IMR-90 (cell line): Measurements from ENCODE around the gene GTF3C4. TPM values are rescaled to one million over a fixed set of nuclear protein-coding genes. Genes with fewer than 3 reads are reported as not detected.
A peak's percentile ranks its signal among the peaks of the same experiment; 100 is the strongest.

Experiments
- ATAC-seq: fragments of 200-7000 bp; cut with Tn5 transposase; 2 replicates; pipeline ENCODE4 v1.9.1; 2020; ENCODE audit warnings: low read depth, mild to moderate bottlenecking, moderate library complexity
- BruUV-seq: library from RNA; stranded (reverse); fragments of 400-500 nt; replicated peaks from 2 replicates; lab custom pipeline; 2021; lab: Mats Ljungman, UMichigan
- CTCF ChIA-PET: fragments of 300-600 bp; formaldehyde crosslinking; extraction: SDS; loops from one replicate; lab custom pipeline; 2021; ENCODE audit warnings: antibody characterized with exemption; lab: Yijun Ruan, JAX
- POLR2A ChIA-PET: fragments of 300-600 bp; sonication (Branson Sonifier 250); formaldehyde crosslinking; loops from one replicate; lab custom pipeline; 2022; ENCODE audit warnings: antibody characterized with exemption; ENCODE audit not compliant: unreplicated experiment; lab: Charles Lee
- DNase-seq: peaks from one replicate; pipeline ENCODE4 v3.0.0; 2013
- H2AFZ ChIP-seq: replicated peaks from 2 replicates; pipeline ENCODE3; 2013; ENCODE audit warnings: low read length, mild to moderate bottlenecking; ENCODE audit not compliant: poor library complexity
- H2AK5ac ChIP-seq: 2 replicates; pipeline ENCODE4 v1.6.1; 2013; ENCODE audit warnings: low read depth, low read length, inconsistent platforms
- H2AK9ac ChIP-seq: replicated peaks from 2 replicates; pipeline ENCODE3; 2013; ENCODE audit warnings: mild to moderate bottlenecking, low read depth, low read length, moderate library complexity; ENCODE audit not compliant: poor library complexity
- H2BK120ac ChIP-seq: 2 replicates; pipeline ENCODE4 v1.6.1; 2013; ENCODE audit warnings: low read depth, low read length, inconsistent platforms
- H2BK15ac ChIP-seq: 3 replicates; pipeline ENCODE4 v1.6.1; 2013; ENCODE audit warnings: low read depth, low read length, inconsistent platforms
- H2BK20ac ChIP-seq: 2 replicates; pipeline ENCODE4 v1.6.1; 2013; ENCODE audit warnings: low read depth, mild to moderate bottlenecking, inconsistent platforms, low read length, moderate library complexity
- H2BK5ac ChIP-seq: 2 replicates; pipeline ENCODE4 v1.6.1; 2013; ENCODE audit warnings: mild to moderate bottlenecking, low read depth, low read length, inconsistent platforms; ENCODE audit not compliant: poor library complexity, severe bottlenecking
- H3K14ac ChIP-seq: replicated peaks from 2 replicates; pipeline ENCODE4 v1.6.1; 2013; ENCODE audit warnings: low read depth, low read length, inconsistent platforms
- H3K18ac ChIP-seq: 2 replicates; pipeline ENCODE4 v1.6.1; 2013; ENCODE audit warnings: low read depth, low read length, control low read depth
- H3K23ac ChIP-seq: 2 replicates; pipeline ENCODE4 v1.6.1; 2013; ENCODE audit warnings: low read depth, low read length, inconsistent platforms
- H3K27ac ChIP-seq: 2 replicates; pipeline ENCODE4 v1.5.1; 2013; ENCODE audit warnings: mild to moderate bottlenecking, control low read depth, low read length; ENCODE audit not compliant: insufficient read depth
- H3K27me3 ChIP-seq: 2 replicates; pipeline ENCODE4 v1.6.1; 2013; ENCODE audit warnings: low read length; ENCODE audit not compliant: control insufficient read depth, insufficient read depth
- H3K36me3 ChIP-seq: 2 replicates; pipeline ENCODE4 v1.6.1; 2013; ENCODE audit warnings: low read length, mixed read lengths; ENCODE audit not compliant: control insufficient read depth, insufficient read depth
- H3K4ac ChIP-seq: 2 replicates; pipeline ENCODE4 v1.6.1; 2013; ENCODE audit warnings: low read depth, low read length, inconsistent platforms
- H3K4me1 ChIP-seq: 2 replicates; pipeline ENCODE4 v1.6.1; 2013; ENCODE audit warnings: low read length, mixed read lengths; ENCODE audit not compliant: control insufficient read depth, insufficient read depth
- H3K4me2 ChIP-seq: 2 replicates; pipeline ENCODE4 v1.6.1; 2013; ENCODE audit warnings: low read depth, mild to moderate bottlenecking, control low read depth, low read length, moderate library complexity
- H3K4me3 ChIP-seq: 2 replicates; pipeline ENCODE4 v1.5.1; 2013; ENCODE audit warnings: low read depth, mild to moderate bottlenecking, control low read depth, low read length, moderate library complexity; ENCODE audit not compliant: insufficient read depth
- H3K56ac ChIP-seq: 2 replicates; pipeline ENCODE4 v1.6.1; 2013; ENCODE audit warnings: low read length, inconsistent platforms; ENCODE audit not compliant: insufficient read depth; ENCODE audit errors: extremely low read depth
- H3K79me1 ChIP-seq, 2 experiments: 2 replicates each; pipeline ENCODE4 v1.6.1; 2013; ENCODE audit warnings: low read length in 2 of 2, inconsistent platforms in 1 of 2, low read depth in 1 of 2
- H3K9ac ChIP-seq: 2 replicates; pipeline ENCODE4 v1.6.1; 2013; ENCODE audit warnings: low read depth, low read length, control low read depth
- H3K9me1 ChIP-seq: 2 replicates; pipeline ENCODE4 v1.6.1; 2013; ENCODE audit warnings: low read length, inconsistent platforms; ENCODE audit not compliant: insufficient read depth
- H3K9me3 ChIP-seq: 2 replicates; pipeline ENCODE4 v1.6.1; 2013; ENCODE audit warnings: low read length; ENCODE audit not compliant: control insufficient read depth, insufficient read depth
- H4K20me1 ChIP-seq: 2 replicates; pipeline ENCODE4 v1.6.1; 2013; ENCODE audit warnings: low read length, inconsistent platforms; ENCODE audit not compliant: insufficient read depth
- H4K5ac ChIP-seq: 2 replicates; pipeline ENCODE4 v1.6.1; 2013; ENCODE audit warnings: mild to moderate bottlenecking, low read depth, low read length, control low read depth
- H4K8ac ChIP-seq, 2 experiments: 2 replicates each; pipeline ENCODE4 v1.6.1; 2013; ENCODE audit warnings: low read depth in 2 of 2, low read length in 2 of 2, control low read depth in 1 of 2, inconsistent platforms in 1 of 2
- H4K91ac ChIP-seq: 2 replicates; pipeline ENCODE4 v1.6.1; 2013; ENCODE audit warnings: low read depth, low read length, inconsistent platforms; ENCODE audit not compliant: insufficient read depth
- BHLHE40 ChIP-seq: fragments of 150-350 bp; IDR thresholded peaks from 2 replicates; pipeline ENCODE4 v1.6.1; 2016; ENCODE audit warnings: mild to moderate bottlenecking, low read depth, low read length
- CEBPB ChIP-seq: IDR thresholded peaks from 2 replicates; pipeline ENCODE4 v1.6.1; 2012; ENCODE audit warnings: low read depth, low read length, improper control_type of control experiment
- CTCF ChIP-seq: conservative IDR thresholded peaks from 2 replicates; pipeline ENCODE4 v1.5.1; 2012; ENCODE audit warnings: mild to moderate bottlenecking, low read depth, low read length, improper control_type of control experiment
- MXI1 ChIP-seq: IDR thresholded peaks from 2 replicates; pipeline ENCODE4 v1.6.1; 2012; ENCODE audit warnings: low read depth, mild to moderate bottlenecking, low read length, moderate library complexity, borderline replicate concordance
- NFE2L2 ChIP-seq: fragments of 150-350 bp; IDR thresholded peaks from 2 replicates; pipeline ENCODE4 v1.6.1; 2016; ENCODE audit warnings: low read depth, mild to moderate bottlenecking, low read length
- POLR2A ChIP-seq: IDR thresholded peaks from 2 replicates; pipeline ENCODE4 v1.6.1; 2012; ENCODE audit warnings: mild to moderate bottlenecking, low read depth, low read length
- RAD21 ChIP-seq: IDR thresholded peaks from 2 replicates; pipeline ENCODE4 v1.6.1; 2012; ENCODE audit warnings: low read length, improper control_type of control experiment
- RFX5 ChIP-seq: IDR thresholded peaks from 2 replicates; pipeline ENCODE4 v1.8.0; 2012; ENCODE audit warnings: low read depth, mild to moderate bottlenecking, low read length, moderate library complexity
- SMC3 ChIP-seq: fragments of 150-350 bp; IDR thresholded peaks from 2 replicates; pipeline ENCODE4 v1.6.1; 2016; ENCODE audit warnings: low read depth, mild to moderate bottlenecking, antibody characterized with exemption, low read length, moderate library complexity
- USF2 ChIP-seq: fragments of 150-350 bp; IDR thresholded peaks from 2 replicates; pipeline ENCODE4 v1.6.1; 2017; ENCODE audit warnings: mild to moderate bottlenecking, antibody characterized with exemption, low read length, low read depth
- WGBS, 2 experiments: methylation state at CpG; one replicate each; pipeline versions ENCODE4 v1.1.5 to v1.1.7; 2013; ENCODE audit warnings: missing lambda C conversion rate in 2 of 2; ENCODE audit not compliant: insufficient read length in 1 of 2; ENCODE audit errors: extremely low coverage in 2 of 2; 5-methylcytosine and 5-hydroxymethylcytosine counted together
- dilution Hi-C: fragments of 300-500 bp; cut with HindIII; formaldehyde crosslinking; loops from one replicate; pipeline ENCODE4 v1.14.3; 2018; ENCODE audit warnings: low sequenced_read_pairs; ENCODE audit not compliant: unreplicated experiment
- in situ Hi-C: fragments of 300-500 bp; cut with MboI; formaldehyde crosslinking; loops from 3 replicates; pipeline ENCODE4 v1.14.3; 2019; ENCODE audit warnings: low sequenced_read_pairs, inconsistent platforms, mixed read lengths
- intact Hi-C: fragments of 100-400 bp; cut with micrococcal nuclease; formaldehyde crosslinking; loops from 2 replicates; pipeline ENCODE4 v1.10.0; 2022
- polyA plus RNA-seq, 3 experiments: library from polyadenylated mRNA; depleted of rRNA; stranded (reverse); fragments of >200 nt; gene quantifications; 2 replicates each; pipeline ENCODE4 v1.2.3, GENCODE V29; 2012; ENCODE audit warnings: low replicate concordance in 1 of 3
- total RNA-seq: library from RNA; depleted of rRNA; stranded (reverse); fragments of >200 nt; gene quantifications from 2 replicates; pipeline ENCODE4 v1.2.3, GENCODE V29; 2012

The GTF3C4 gene
- total and polyA plus RNA-seq, 2 of the 4 experiments (the other 2 are of a cell fraction) = 4.7 to 16.5 TPM

GRCh38 chr9:132669698-132670456, 387 bp upstream of the GTF3C4 start, which contains the start of gene DDX31:
Gene DDX31 (minus strand): TSS chr9:132669983. CDS start chr9:132669934, 49 bp downstream.
- POLR2A ChIA-PET = interaction anchor here (0.6 kb wide), 2 partner anchors 17 to 18 kb away, joined by 3 read pairs; no protein-coding TSS in a partner anchor
- no peak for TF ChIP-seq RFX5
- no peak for TF ChIP-seq CEBPB
- 0 out of 2 replicates have a peak, but pooled peaks have one; percentile 4 for TF ChIP-seq BHLHE40
- no peak for TF ChIP-seq RAD21
- TF ChIP-seq MXI1 = peak; percentile 97
- no peak for TF ChIP-seq NFE2L2
- TF ChIP-seq POLR2A = peak; percentile 89
- TF ChIP-seq CTCF = no peak
- TF ChIP-seq SMC3 = no peak
- TF ChIP-seq USF2 = peak; percentile 86
- H2AFZ ChIP-seq = peak within 1 kb of the TSS; percentile 100
- H2AK9ac ChIP-seq = peak within 1 kb of the TSS; percentile 99
- H3K4me2 ChIP-seq = peak within 1 kb of the TSS; percentile 79
- intact Hi-C loops (loop anchor here (2.0 to 10.0 kb wide), 3 partner anchors 95 to 232 kb away; no protein-coding TSS in a partner anchor), dilution Hi-C loops (no loop called here), in situ Hi-C loops (no loop called here)
- peak within 1 kb of the TSS; percentile 91 to 99 for H4K8ac ChIP-seq
- peak within 1 kb of the TSS; percentile 72 for H3K4me3 ChIP-seq
- peaks cover 7% of the 10 kb centered on the region; the same call in 1 of the 2 replicates for H3K9me1 ChIP-seq
- peak within 1 kb of the TSS; percentile 92 for H3K9ac ChIP-seq
- ATAC-seq (peak; percentile 92), DNase-seq (peak; percentile 76)
- H3K4me1 ChIP-seq = peaks cover 2% of the 10 kb centered on the region; the same call in 1 of the 2 replicates
- H2BK5ac ChIP-seq = peak within 1 kb of the TSS; percentile 88
- peaks cover 49% of the 10 kb centered on the region for H4K20me1 ChIP-seq
- H3K27ac ChIP-seq = peak within 1 kb of the TSS; percentile 95
- no peaks in the 10 kb centered on the region for H3K36me3 ChIP-seq
- peak within 1 kb of the TSS; percentile 68 for H2AK5ac ChIP-seq
- H3K27me3 ChIP-seq = no peaks in the 10 kb centered on the region
- peak within 1 kb of the TSS; percentile 96; the same call in 2 of the 3 replicates for H2BK15ac ChIP-seq
- WGBS, 2 experiments = 1% methylated on average over 26 of the region's 77 CpGs; no CpG with 5 or more reads in 1 of the 2 experiments
- peak within 1 kb of the TSS; percentile 88 for H4K5ac ChIP-seq
- no TSS peak for BruUV-seq
- H3K18ac ChIP-seq = peak within 1 kb of the TSS; percentile 70
- peak within 1 kb of the TSS; percentile 97 for H3K4ac ChIP-seq
- H3K9me3 ChIP-seq = no peaks in the 10 kb centered on the region
- CTCF ChIA-PET = interaction anchor here (0.7 kb wide), 1 partner anchor 38 kb away, joined by 3 read pairs; no protein-coding TSS in a partner anchor
- H3K23ac ChIP-seq = peak within 1 kb of the TSS; percentile 93
- no peak within 1 kb of the TSS for H2BK20ac ChIP-seq
- H3K79me1 ChIP-seq = peaks cover 15 to 66% of the 10 kb centered on the region in 2 experiments
- peak within 1 kb of the TSS; percentile 98 for H4K91ac ChIP-seq
- peak within 1 kb of the TSS; percentile 95 for H3K56ac ChIP-seq
- peak within 1 kb of the TSS; percentile 97 for H3K14ac ChIP-seq
- peak within 1 kb of the TSS; percentile 96 for H2BK120ac ChIP-seq
